Superior temporal gyrus (tissue), 1 donor: ENCODE results near the gene ABCA2.

ENCODE experiments used
- DNase-seq: peaks from one replicate; pipeline ENCODE4 v3.0.0-alpha.2; 2016; ENCODE audit errors: extremely low spot score

Gene ABCA2

GRCh38 chr9:136979769-136980587 is 48.1 kb downstream of the ABCA2 start:
- DNase-seq, result no peak

GRCh38 chr9:136978865-136979544 is 49.0 kb downstream of the ABCA2 start:
- no peak for DNase-seq

GRCh38 chr9:136978073-136978864 is 49.8 kb downstream of the ABCA2 start:
- peak; percentile 82 for DNase-seq

- no peak for DNase-seq
Measured at GRCh38 chr9:136977649-136978072, 50.4 kb downstream of the ABCA2 start.

GRCh38 chr9:136977223-136977622 is 50.8 kb downstream of the ABCA2 start, which contains the start of gene PTGDS:
Gene PTGDS (plus strand): TSS chr9:136977504. CDS start chr9:136977579, 75 bp downstream.
- peak; percentile 97 for DNase-seq

- DNase-seq, result peak; percentile 82
Measured at GRCh38 chr9:136975644-136976043, 52.4 kb downstream of the ABCA2 start.

- no peak for DNase-seq
Measured at GRCh38 chr9:136974817-136975535, 53.1 kb downstream of the ABCA2 start.

GRCh38 chr9:136973618-136974617 is 54.1 kb downstream of the ABCA2 start:
- DNase-seq, result no peak

GRCh38 chr9:136972743-136973142 is 55.3 kb downstream of the ABCA2 start:
- no peak for DNase-seq

GRCh38 chr9:136972335-136972734 is 55.7 kb downstream of the ABCA2 start:
- DNase-seq, result no peak

- no peak for DNase-seq
Measured at GRCh38 chr9:136971746-136972145, 56.3 kb downstream of the ABCA2 start.

GRCh38 chr9:136970361-136970760 is 57.7 kb downstream of the ABCA2 start:
- no peak for DNase-seq

- no peak for DNase-seq
Measured at GRCh38 chr9:136969774-136970173, 58.3 kb downstream of the ABCA2 start.

GRCh38 chr9:136969150-136969549 is 58.9 kb downstream of the ABCA2 start:
- DNase-seq, result no peak

- no peak for DNase-seq
Measured at GRCh38 chr9:136968333-136969127, 59.5 kb downstream of the ABCA2 start.

- DNase-seq, result peak; percentile 86
Measured at GRCh38 chr9:136965771-136966484, 62.1 kb downstream of the ABCA2 start.

- DNase-seq, result no peak
Measured at GRCh38 chr9:136964833-136965422, 63.1 kb downstream of the ABCA2 start.

GRCh38 chr9:136964171-136964689 is 63.8 kb downstream of the ABCA2 start:
- no peak for DNase-seq
